Activated naive CD4-positive, alpha-beta T cell treated with anti-CD3 and anti-CD28 coated beads for 36 hours (primary cell): Measurements from ENCODE around the gene ABCC4. TPM values are rescaled to one million over a fixed set of nuclear protein-coding genes. Genes with fewer than 3 reads are reported as not detected.

Source experiments
- CTCF ChIA-PET: fragments of 350-600 bp; sonication (Branson Sonifier 250); formaldehyde crosslinking; loops from one replicate; lab custom pipeline; 2021; ENCODE audit warnings: antibody characterized with exemption; lab: Charles Lee
- DNase-seq: peaks from one replicate; pipeline ENCODE4 v3.0.0-alpha.2; 2020
- H3K27ac Mint-ChIP-seq: one replicate; pipeline ENCODE4 v1.8.0; 2021; ENCODE audit warnings: mild to moderate bottlenecking, mixed read lengths
- H3K27me3 Mint-ChIP-seq: one replicate; pipeline ENCODE4 v1.8.0; 2021; ENCODE audit warnings: low read depth, mixed read lengths
- H3K36me3 Mint-ChIP-seq: one replicate; pipeline ENCODE4 v1.8.0; 2021; ENCODE audit warnings: low read depth, mixed read lengths
- H3K4me1 Mint-ChIP-seq: one replicate; pipeline ENCODE4 v1.8.0; 2021; ENCODE audit warnings: low read depth, mixed read lengths
- H3K4me3 Mint-ChIP-seq: one replicate; pipeline ENCODE4 v1.8.0; 2021; ENCODE audit warnings: mild to moderate bottlenecking, moderate library complexity, mixed read lengths
- H3K9me3 Mint-ChIP-seq: one replicate; pipeline ENCODE4 v1.8.0; 2021; ENCODE audit warnings: mixed read lengths
- intact Hi-C: fragments of 100-400 bp; cut with micrococcal nuclease; formaldehyde crosslinking; loops from one replicate; pipeline ENCODE4 v1.15.1; 2023
- total RNA-seq, 2 experiments: library from RNA; stranded (reverse); gene quantifications; one replicate each; pipeline ENCODE4 v1.2.3, GENCODE V29; 2021

ABCC4 gene
- total RNA-seq, 2 experiments from 2014 or later = 8.0 to 8.1 TPM

- no peak for DNase-seq
- H3K9me3 Mint-ChIP-seq = no peaks in the 10 kb centered on the region
- no peak overlapping the region for H3K4me3 Mint-ChIP-seq
- H3K36me3 Mint-ChIP-seq = peaks cover 21% of the 10 kb centered on the region
- peaks cover 2% of the 10 kb centered on the region for H3K4me1 Mint-ChIP-seq
- intact Hi-C loops = no loop called here
- CTCF ChIA-PET = no interaction called here
- H3K27me3 Mint-ChIP-seq = no peaks in the 10 kb centered on the region
- no peak overlapping the region for H3K27ac Mint-ChIP-seq
These were observed 66.0 kb downstream of the ABCC4 start for GRCh38 chr13:95235199-95235756.

GRCh38 chr13:95234242-95234641 lies 67.0 kb downstream of the ABCC4 start:
- Mint-ChIP-seq H3K4me1 (no peaks in the 10 kb centered on the region), H3K4me3 (no peak overlapping the region), H3K27ac (no peak overlapping the region), H3K9me3 (no peaks in the 10 kb centered on the region), H3K36me3 (peaks cover 17% of the 10 kb centered on the region), H3K27me3 (no peaks in the 10 kb centered on the region)
- no peak for DNase-seq
- CTCF ChIA-PET = interaction anchor here (0.6 kb wide), 1 partner anchor 14 kb away, joined by 7 read pairs; no protein-coding TSS in a partner anchor
- intact Hi-C loops = no loop called here

- CTCF ChIA-PET = interaction anchor here (0.7 kb wide), 1 partner anchor 20 kb away, joined by 5 read pairs; no protein-coding TSS in a partner anchor
- H3K36me3 Mint-ChIP-seq = peaks cover 15% of the 10 kb centered on the region
- no peak overlapping the region for H3K27ac Mint-ChIP-seq
- H3K4me1 Mint-ChIP-seq = no peaks in the 10 kb centered on the region
- no peaks in the 10 kb centered on the region for H3K27me3 Mint-ChIP-seq
- no peaks in the 10 kb centered on the region for H3K9me3 Mint-ChIP-seq
- no peak overlapping the region for H3K4me3 Mint-ChIP-seq
- intact Hi-C loops = no loop called here
- DNase-seq = no peak
These were observed 68.1 kb downstream of the ABCC4 start for GRCh38 chr13:95233026-95233635.

GRCh38 chr13:95231393-95231792 lies 69.9 kb downstream of the ABCC4 start:
- H3K27ac Mint-ChIP-seq = no peak overlapping the region
- no peaks in the 10 kb centered on the region for H3K27me3 Mint-ChIP-seq

GRCh38 chr13:95229855-95230254 lies 71.4 kb downstream of the ABCC4 start:
- Mint-ChIP-seq H3K36me3 (peaks cover 4% of the 10 kb centered on the region), H3K27me3 (no peaks in the 10 kb centered on the region), H3K27ac (no peak overlapping the region), H3K9me3 (no peaks in the 10 kb centered on the region), H3K4me3 (no peak overlapping the region), H3K4me1 (peaks cover 6% of the 10 kb centered on the region)
- no peak for DNase-seq
- intact Hi-C loops = no loop called here
- CTCF ChIA-PET = interaction anchor here (0.6 kb wide), 1 partner anchor 307 kb away, joined by 3 read pairs; no protein-coding TSS in a partner anchor

More at GRCh38 chr13:95231393-95231792, 69.9 kb downstream of the ABCC4 start:
- CTCF ChIA-PET = interaction anchor here (1.2 kb wide), 1 partner anchor 173 kb away, joined by 3 read pairs; no protein-coding TSS in a partner anchor
- H3K4me3 Mint-ChIP-seq = no peak overlapping the region
- DNase-seq = no peak
- H3K4me1 Mint-ChIP-seq = peaks cover 5% of the 10 kb centered on the region
- peaks cover 7% of the 10 kb centered on the region for H3K36me3 Mint-ChIP-seq
- no peaks in the 10 kb centered on the region for H3K9me3 Mint-ChIP-seq
- intact Hi-C loops = no loop called here

- H3K4me3 Mint-ChIP-seq = no peak overlapping the region
- H3K4me1 Mint-ChIP-seq = peaks cover 6% of the 10 kb centered on the region
- no peaks in the 10 kb centered on the region for H3K27me3 Mint-ChIP-seq
- H3K9me3 Mint-ChIP-seq = no peaks in the 10 kb centered on the region
- H3K36me3 Mint-ChIP-seq = peaks cover 5% of the 10 kb centered on the region
- CTCF ChIA-PET = no interaction called here
- intact Hi-C loops = no loop called here
- H3K27ac Mint-ChIP-seq = no peak overlapping the region
- DNase-seq = no peak
These were observed 73.1 kb downstream of the ABCC4 start for GRCh38 chr13:95228130-95228529.

GRCh38 chr13:95226932-95227695 lies 74.1 kb downstream of the ABCC4 start:
- Mint-ChIP-seq H3K4me3 (no peak overlapping the region), H3K27me3 (no peaks in the 10 kb centered on the region), H3K27ac (no peak overlapping the region), H3K36me3 (peaks cover 5% of the 10 kb centered on the region), H3K4me1 (peaks cover 9% of the 10 kb centered on the region), H3K9me3 (no peaks in the 10 kb centered on the region)
- CTCF ChIA-PET = interaction anchor here (1.3 to 1.9 kb wide), 2 partner anchors 35 to 38 kb away, joined by 3 to 7 read pairs; no protein-coding TSS in a partner anchor
- intact Hi-C loops = no loop called here
- no peak for DNase-seq

GRCh38 chr13:95226476-95226875 lies 74.8 kb downstream of the ABCC4 start:
- DNase-seq = no peak
- H3K4me1 Mint-ChIP-seq = peaks cover 9% of the 10 kb centered on the region
- H3K9me3 Mint-ChIP-seq = no peaks in the 10 kb centered on the region
- no peaks in the 10 kb centered on the region for H3K27me3 Mint-ChIP-seq
- H3K36me3 Mint-ChIP-seq = peaks cover 3% of the 10 kb centered on the region
- intact Hi-C loops = no loop called here
- no peak overlapping the region for H3K27ac Mint-ChIP-seq
- CTCF ChIA-PET = interaction anchor here (1.3 to 1.9 kb wide), 3 partner anchors 35 to 178 kb away, joined by 3 to 7 read pairs (median 4); no protein-coding TSS in a partner anchor
- H3K4me3 Mint-ChIP-seq = no peak overlapping the region

- CTCF ChIA-PET = interaction anchor here (0.6 to 1.9 kb wide), 4 partner anchors 34 to 499 kb away, joined by 3 to 7 read pairs (median 4); no protein-coding TSS in a partner anchor
- H3K4me3 Mint-ChIP-seq = no peak overlapping the region
These were observed 75.2 kb downstream of the ABCC4 start for GRCh38 chr13:95226050-95226449.

GRCh38 chr13:95224064-95224463 lies 77.2 kb downstream of the ABCC4 start:
- intact Hi-C loops = no loop called here
- peaks cover 9% of the 10 kb centered on the region for H3K4me1 Mint-ChIP-seq
- H3K27me3 Mint-ChIP-seq = no peaks in the 10 kb centered on the region
- H3K4me3 Mint-ChIP-seq = no peak overlapping the region
- H3K9me3 Mint-ChIP-seq = no peaks in the 10 kb centered on the region
- peaks cover 15% of the 10 kb centered on the region for H3K36me3 Mint-ChIP-seq
- DNase-seq = no peak
- CTCF ChIA-PET = no interaction called here
- no peak overlapping the region for H3K27ac Mint-ChIP-seq

More at GRCh38 chr13:95226050-95226449, 75.2 kb downstream of the ABCC4 start:
- no peak overlapping the region for H3K27ac Mint-ChIP-seq
- intact Hi-C loops = no loop called here
- no peaks in the 10 kb centered on the region for H3K9me3 Mint-ChIP-seq
- no peaks in the 10 kb centered on the region for H3K27me3 Mint-ChIP-seq
- peaks cover 9% of the 10 kb centered on the region for H3K4me1 Mint-ChIP-seq
- peaks cover 3% of the 10 kb centered on the region for H3K36me3 Mint-ChIP-seq
- no peak for DNase-seq

GRCh38 chr13:95222733-95223018 lies 78.6 kb downstream of the ABCC4 start:
- CTCF ChIA-PET = interaction anchor here (1.0 kb wide), 1 partner anchor 33 kb away, joined by 3 read pairs; no protein-coding TSS in a partner anchor
- no peak overlapping the region for H3K27ac Mint-ChIP-seq

GRCh38 chr13:95221971-95222732 lies 79.1 kb downstream of the ABCC4 start:
- intact Hi-C loops = no loop called here
- Mint-ChIP-seq H3K4me3 (no peak overlapping the region), H3K4me1 (peaks cover 6% of the 10 kb centered on the region), H3K9me3 (no peaks in the 10 kb centered on the region), H3K36me3 (peaks cover 21% of the 10 kb centered on the region), H3K27ac (no peak overlapping the region), H3K27me3 (no peaks in the 10 kb centered on the region)
- CTCF ChIA-PET = interaction anchor here (0.6 to 1.0 kb wide), 2 partner anchors 14 to 33 kb away, joined by 3 read pairs; no protein-coding TSS in a partner anchor
- DNase-seq = no peak

More at GRCh38 chr13:95222733-95223018, 78.6 kb downstream of the ABCC4 start:
- no peaks in the 10 kb centered on the region for H3K27me3 Mint-ChIP-seq
- peaks cover 9% of the 10 kb centered on the region for H3K4me1 Mint-ChIP-seq
- H3K4me3 Mint-ChIP-seq = no peak overlapping the region
- DNase-seq = no peak
- no peaks in the 10 kb centered on the region for H3K9me3 Mint-ChIP-seq
- intact Hi-C loops = no loop called here
- peaks cover 21% of the 10 kb centered on the region for H3K36me3 Mint-ChIP-seq
